H9 (cell line): ENCODE measurements around the gene FKRP. TPM values are rescaled to one million over a fixed set of nuclear protein-coding genes. Genes with fewer than 3 reads are reported as not detected.

ENCODE experiments used
- DNase-seq: peaks from one replicate; pipeline ENCODE4 v3.0.0-alpha.2; 2017
- H2AFZ ChIP-seq: one replicate; pipeline ENCODE4 v1.6.1; 2013; ENCODE audit warnings: mild to moderate bottlenecking, low read length, control low read depth, moderate library complexity
- H2AK5ac ChIP-seq: 2 replicates; pipeline ENCODE4 v1.6.1; 2013; ENCODE audit warnings: low read length, control low read depth, mixed read lengths; ENCODE audit not compliant: insufficient read length
- H2BK120ac ChIP-seq: one replicate; pipeline ENCODE4 v1.6.1; 2013; ENCODE audit warnings: low read depth, mild to moderate bottlenecking, low read length, control low read depth, inconsistent platforms; ENCODE audit not compliant: poor library complexity, severe bottlenecking
- H2BK12ac ChIP-seq: 2 replicates; pipeline ENCODE4 v1.6.1; 2013; ENCODE audit warnings: low read length, control low read depth, mixed read lengths, low read depth; ENCODE audit not compliant: insufficient read length
- H2BK15ac ChIP-seq: 2 replicates; pipeline ENCODE4 v1.6.1; 2013; ENCODE audit warnings: low read depth, low read length, control low read depth
- H2BK20ac ChIP-seq: one replicate; pipeline ENCODE4 v1.6.1; 2013; ENCODE audit warnings: low read depth, mild to moderate bottlenecking, low read length, control low read depth, inconsistent platforms; ENCODE audit not compliant: poor library complexity, severe bottlenecking
- H2BK5ac ChIP-seq: 2 replicates; pipeline ENCODE4 v1.6.1; 2013; ENCODE audit warnings: low read length, control low read depth, mixed read lengths; ENCODE audit not compliant: insufficient read length
- H3K14ac ChIP-seq: 2 replicates; pipeline ENCODE4 v1.6.1; 2013; ENCODE audit warnings: low read length, control low read depth; ENCODE audit not compliant: insufficient read depth
- H3K18ac ChIP-seq: 2 replicates; pipeline ENCODE4 v1.6.1; 2013; ENCODE audit warnings: low read depth, mild to moderate bottlenecking, mixed read lengths, low read length, control low read depth; ENCODE audit not compliant: insufficient read length
- H3K23ac ChIP-seq: 2 replicates; pipeline ENCODE4 v1.6.1; 2013; ENCODE audit warnings: low read length, control low read depth, mixed read lengths, low read depth; ENCODE audit not compliant: insufficient read length
- H3K23me2 ChIP-seq: 2 replicates; pipeline ENCODE4 v1.6.1; 2013; ENCODE audit warnings: low read depth, mild to moderate bottlenecking, mixed read lengths, low read length, control low read depth; ENCODE audit not compliant: insufficient read length, poor library complexity, severe bottlenecking
- H3K27ac ChIP-seq: 2 replicates; pipeline ENCODE4 v1.5.1; 2013; ENCODE audit warnings: low read length, control low read depth, mixed read lengths, low read depth; ENCODE audit not compliant: insufficient read length
- H3K27me3 ChIP-seq: 2 replicates; pipeline ENCODE4 v1.6.1; 2013; ENCODE audit warnings: low read length, control low read depth, inconsistent platforms; ENCODE audit not compliant: insufficient read depth
- H3K4ac ChIP-seq: 2 replicates; pipeline ENCODE4 v1.6.1; 2013; ENCODE audit warnings: low read depth, mild to moderate bottlenecking, control low read depth, inconsistent platforms, low read length, moderate library complexity
- H3K4me1 ChIP-seq: 2 replicates; pipeline ENCODE4 v1.6.1; 2013; ENCODE audit warnings: low read length, control low read depth, inconsistent platforms; ENCODE audit not compliant: insufficient read depth
- H3K4me2 ChIP-seq: 2 replicates; pipeline ENCODE4 v1.6.1; 2013; ENCODE audit warnings: low read length, control low read depth, mixed read lengths; ENCODE audit not compliant: insufficient read length, insufficient read depth
- H3K56ac ChIP-seq: 2 replicates; pipeline ENCODE4 v1.6.1; 2013; ENCODE audit warnings: low read depth, mild to moderate bottlenecking, mixed read lengths, low read length, control low read depth; ENCODE audit not compliant: insufficient read length
- H3K79me1 ChIP-seq: 2 replicates; pipeline ENCODE4 v1.6.1; 2013; ENCODE audit warnings: low read depth, mild to moderate bottlenecking, moderate library complexity, low read length, control low read depth, inconsistent platforms; ENCODE audit not compliant: insufficient read depth, poor library complexity, severe bottlenecking
- H3K79me2 ChIP-seq: 2 replicates; pipeline ENCODE4 v1.6.1; 2013; ENCODE audit warnings: low read length, control low read depth, inconsistent platforms; ENCODE audit not compliant: insufficient read depth
- H3K9ac ChIP-seq: 2 replicates; pipeline ENCODE4 v1.6.1; 2013; ENCODE audit warnings: low read length, control low read depth, mixed read lengths; ENCODE audit not compliant: insufficient read length; ENCODE audit errors: extremely low read depth
- H3K9me3 ChIP-seq: one replicate; pipeline ENCODE4 v1.6.1; 2013; ENCODE audit warnings: low read depth, low read length, inconsistent platforms; ENCODE audit not compliant: control insufficient read depth
- H3T11ph ChIP-seq: one replicate; pipeline ENCODE4 v1.6.1; 2013; ENCODE audit warnings: mild to moderate bottlenecking, low read length, control low read depth, inconsistent platforms
- H4K20me1 ChIP-seq: one replicate; pipeline ENCODE4 v1.6.1; 2013; ENCODE audit not compliant: control insufficient read depth, insufficient read length, insufficient read depth
- H4K5ac ChIP-seq: 2 replicates; pipeline ENCODE4 v1.6.1; 2013; ENCODE audit warnings: low read depth, mild to moderate bottlenecking, mixed read lengths, low read length, control low read depth; ENCODE audit not compliant: insufficient read length
- H4K8ac ChIP-seq: replicated peaks from 2 replicates; pipeline ENCODE4 v1.6.1; 2013; ENCODE audit warnings: low read length, control low read depth, mixed read lengths, low read depth; ENCODE audit not compliant: insufficient read length
- H4K91ac ChIP-seq: 2 replicates; pipeline ENCODE4 v1.6.1; 2013; ENCODE audit warnings: low read depth, mild to moderate bottlenecking, moderate library complexity, mixed read lengths, low read length, control low read depth; ENCODE audit not compliant: insufficient read length
- H3K27ac Mint-ChIP-seq, 3 experiments: 2 replicates in 2 of 3; 3 replicates in 1 of 3; pipeline ENCODE4 v1.8.0; 2020 to 2021; ENCODE audit warnings: mixed read lengths in 3 of 3, mild to moderate bottlenecking in 1 of 3, moderate library complexity in 1 of 3
- H3K27me3 Mint-ChIP-seq: 2 replicates; pipeline ENCODE4 v1.8.0; 2021; ENCODE audit warnings: low read depth, mild to moderate bottlenecking, moderate library complexity, mixed read lengths
- H3K36me3 Mint-ChIP-seq, 3 experiments: 2 replicates in 2 of 3; 3 replicates in 1 of 3; pipeline ENCODE4 v1.8.0; 2020 to 2021; ENCODE audit warnings: low read depth in 3 of 3, mixed read lengths in 3 of 3; ENCODE audit not compliant: insufficient read depth in 1 of 3
- H3K4me1 Mint-ChIP-seq, 2 experiments: 2 replicates each; pipeline ENCODE4 v1.8.0; 2020; ENCODE audit warnings: mixed read lengths in 2 of 2
- H3K4me3 Mint-ChIP-seq, 2 experiments: 2 replicates in 1 of 2; 3 replicates in 1 of 2; pipeline ENCODE4 v1.8.0; 2020 to 2021; ENCODE audit warnings: mild to moderate bottlenecking in 2 of 2, mixed read lengths in 2 of 2, moderate library complexity in 1 of 2
- H3K9me3 Mint-ChIP-seq, 2 experiments: 2 replicates in 1 of 2; 3 replicates in 1 of 2; pipeline ENCODE4 v1.8.0; 2020; ENCODE audit warnings: mild to moderate bottlenecking in 2 of 2, mixed read lengths in 2 of 2, moderate library complexity in 1 of 2
- WGBS: extraction: QIAGEN DNeasy Blood & Tissue Kit; methylation state at CpG from one replicate; pipeline ENCODE4 v1.1.7; 2013; ENCODE audit warnings: missing lambda C conversion rate, low lambda C conversion rate, mixed read lengths; ENCODE audit not compliant: insufficient read length; ENCODE audit errors: extremely low coverage; 5-methylcytosine and 5-hydroxymethylcytosine counted together
- microRNA-seq: library from miRNA; unstranded; fragments of <30 nt; microRNA quantifications from one replicate; pipeline ENCODE4, GENCODE V29; 2020; ENCODE audit warnings: borderline microRNAs expressed
- total RNA-seq: library from RNA; stranded (reverse); gene quantifications from 2 replicates; pipeline ENCODE4 v1.2.1, GENCODE V29; 2021
- TF ChIP-seq, protein P1 (sequence below): fragments of 200-600 bp; sonication (generic); conservative IDR thresholded peaks from 3 replicates; pipeline ENCODE4 v1.8.0; 2021; ENCODE audit warnings: antibody characterized with exemption, mild to moderate bottlenecking

FKRP gene
- total RNA-seq, 1 experiment from 2014 or later = 42.2 TPM

GRCh38 chr19:46806656-46807055, 60.8 kb downstream of the FKRP start:
- WGBS = no CpG with 5 or more reads among the region's 7 CpGs

More at GRCh38 chr19:46806656-46807055, 60.8 kb downstream of the FKRP start:
- Mint-ChIP-seq H3K36me3 (no peaks in the 10 kb centered on the region), H3K27me3 (no peaks in the 10 kb centered on the region; the same call in 1 of the 2 replicates), H3K27ac (no peak overlapping the region; a peak in 1 of 7 replicates), H3K4me1 (no peaks in the 10 kb centered on the region), H3K4me3 (no peak overlapping the region), H3K9me3 (no peaks in the 10 kb centered on the region; a peak in 1 of 5 replicates)
- no peak overlapping the region for H2BK20ac ChIP-seq
- no peak overlapping the region for H2BK5ac ChIP-seq
- TF ChIP-seq, protein P1, sequence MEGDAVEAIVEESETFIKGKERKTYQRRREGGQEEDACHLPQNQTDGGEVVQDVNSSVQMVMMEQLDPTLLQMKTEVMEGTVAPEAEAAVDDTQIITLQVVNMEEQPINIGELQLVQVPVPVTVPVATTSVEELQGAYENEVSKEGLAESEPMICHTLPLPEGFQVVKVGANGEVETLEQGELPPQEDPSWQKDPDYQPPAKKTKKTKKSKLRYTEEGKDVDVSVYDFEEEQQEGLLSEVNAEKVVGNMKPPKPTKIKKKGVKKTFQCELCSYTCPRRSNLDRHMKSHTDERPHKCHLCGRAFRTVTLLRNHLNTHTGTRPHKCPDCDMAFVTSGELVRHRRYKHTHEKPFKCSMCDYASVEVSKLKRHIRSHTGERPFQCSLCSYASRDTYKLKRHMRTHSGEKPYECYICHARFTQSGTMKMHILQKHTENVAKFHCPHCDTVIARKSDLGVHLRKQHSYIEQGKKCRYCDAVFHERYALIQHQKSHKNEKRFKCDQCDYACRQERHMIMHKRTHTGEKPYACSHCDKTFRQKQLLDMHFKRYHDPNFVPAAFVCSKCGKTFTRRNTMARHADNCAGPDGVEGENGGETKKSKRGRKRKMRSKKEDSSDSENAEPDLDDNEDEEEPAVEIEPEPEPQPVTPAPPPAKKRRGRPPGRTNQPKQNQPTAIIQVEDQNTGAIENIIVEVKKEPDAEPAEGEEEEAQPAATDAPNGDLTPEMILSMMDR = no peak
- H3K4me1 ChIP-seq = no peaks in the 10 kb centered on the region
- no peak overlapping the region for H4K8ac ChIP-seq
- H2BK15ac ChIP-seq = no peak overlapping the region
- no peak overlapping the region for H2AFZ ChIP-seq
- H3K27me3 ChIP-seq = no peaks in the 10 kb centered on the region
- H3K14ac ChIP-seq = no peak overlapping the region
- H2BK120ac ChIP-seq = no peak overlapping the region
- no peak overlapping the region for H2BK12ac ChIP-seq
- H3T11ph ChIP-seq = no peak overlapping the region
- no peak for DNase-seq
- H3K18ac ChIP-seq = no peak overlapping the region
- H3K56ac ChIP-seq = no peak overlapping the region
- H4K5ac ChIP-seq = no peak overlapping the region
- H4K20me1 ChIP-seq = no peaks in the 10 kb centered on the region
- no peaks in the 10 kb centered on the region for H3K79me1 ChIP-seq
- H3K9ac ChIP-seq = no peak overlapping the region
- H3K4ac ChIP-seq = no peak overlapping the region
- H3K79me2 ChIP-seq = no peaks in the 10 kb centered on the region
- H3K27ac ChIP-seq = no peak overlapping the region
- H3K4me2 ChIP-seq = no peak overlapping the region
- no peak overlapping the region for H2AK5ac ChIP-seq
- no peaks in the 10 kb centered on the region for H3K23me2 ChIP-seq
- H3K9me3 ChIP-seq = no peaks in the 10 kb centered on the region
- no peak overlapping the region for H4K91ac ChIP-seq
- no peak overlapping the region for H3K23ac ChIP-seq

Small RNAs within 50 kb of the gene (microRNA-seq; reads per million reads assigned to microRNA genes)
- gene MIR320E = not detected

Other genes with a start within 250 kb of the FKRP start
- 339 and 343 TPM in 2 replicates for gene CALM3, start 144.7 kb upstream of the FKRP start, total RNA-seq
- not detected in 2 replicates for gene PTGIR, start 121.0 kb upstream of the FKRP start, total RNA-seq
- not detected in 2 replicates for gene GNG8, start 109.9 kb upstream of the FKRP start, total RNA-seq
- gene DACT3, start 84.9 kb upstream of the FKRP start, total RNA-seq = 0.87 and 1.1 TPM in 2 replicates
- 60.7 and 60.8 TPM in 2 replicates for gene PRKD2, start 28.9 kb upstream of the FKRP start, total RNA-seq
- gene STRN4, start 393 bp downstream of the FKRP start, total RNA-seq = 143 and 148 TPM in 2 replicates
- gene SLC1A5, start 42.5 kb downstream of the FKRP start, total RNA-seq = 258 and 269 TPM in 2 replicates
- 193 and 200 TPM in 2 replicates for gene AP2S1, start 104.8 kb downstream of the FKRP start, total RNA-seq
- 49.0 and 49.8 TPM in 2 replicates for gene ARHGAP35, start 114.9 kb downstream of the FKRP start, total RNA-seq